GM18861 (cell line): Measurements from ENCODE around the gene LRP1B.
A peak's percentile ranks its signal among the peaks of the same experiment; 100 is the strongest.
"Not testable (repeated sequence)": the region's sequence is repeated elsewhere in the genome, so short reads cannot be mapped to it uniquely, and the experiment has no call there.

Experiments
- ATAC-seq: cut with Tn5 transposase; IDR thresholded peaks from one replicate; pipeline ENCODE4 v1.9.1; 2021; ENCODE audit not compliant: unreplicated experiment

LRP1B gene

GRCh38 chr2:140986456-140986855, 1144.4 kb downstream of the LRP1B start:
- ATAC-seq = no peak

GRCh38 chr2:140975237-140975636, 1155.6 kb downstream of the LRP1B start:
- ATAC-seq = no peak

- ATAC-seq = no peak
Observed at GRCh38 chr2:140972724-140973123, 1158.1 kb downstream of the LRP1B start.

- ATAC-seq = not testable (repeated sequence)
Observed at GRCh38 chr2:140964324-140964723, 1166.5 kb downstream of the LRP1B start.

- no peak for ATAC-seq
Observed at GRCh38 chr2:140949932-140950331, 1180.9 kb downstream of the LRP1B start.

GRCh38 chr2:140947236-140947635, 1183.6 kb downstream of the LRP1B start:
- no peak for ATAC-seq

- ATAC-seq = no peak
Observed at GRCh38 chr2:140943867-140944266, 1186.9 kb downstream of the LRP1B start.

GRCh38 chr2:140942284-140942683, 1188.5 kb downstream of the LRP1B start:
- ATAC-seq = no peak

- ATAC-seq = no peak
Observed at GRCh38 chr2:140929849-140930248, 1201.0 kb downstream of the LRP1B start.

- no peak for ATAC-seq
Observed at GRCh38 chr2:140918426-140918825, 1212.4 kb downstream of the LRP1B start.

- no peak for ATAC-seq
Observed at GRCh38 chr2:140916410-140916809, 1214.4 kb downstream of the LRP1B start.

- ATAC-seq = no peak
Observed at GRCh38 chr2:140910683-140911082, 1220.1 kb downstream of the LRP1B start.

- no peak for ATAC-seq
Observed at GRCh38 chr2:140905083-140905781, 1225.6 kb downstream of the LRP1B start.

- ATAC-seq = no peak
Observed at GRCh38 chr2:140895378-140895777, 1235.4 kb downstream of the LRP1B start.

GRCh38 chr2:140893685-140894084, 1237.1 kb downstream of the LRP1B start:
- ATAC-seq = no peak

- no peak for ATAC-seq
Observed at GRCh38 chr2:140892911-140893637, 1237.7 kb downstream of the LRP1B start.

- ATAC-seq = no peak
Observed at GRCh38 chr2:140892436-140892835, 1238.4 kb downstream of the LRP1B start.

GRCh38 chr2:140891614-140892212, 1239.1 kb downstream of the LRP1B start:
- peak; percentile 76 for ATAC-seq

GRCh38 chr2:140882671-140883620, 1247.9 kb downstream of the LRP1B start:
- ATAC-seq = no peak

GRCh38 chr2:140880573-140880972, 1250.2 kb downstream of the LRP1B start:
- ATAC-seq = no peak

- no peak for ATAC-seq
Observed at GRCh38 chr2:140876015-140876414, 1254.8 kb downstream of the LRP1B start.
